ENCODE data around the gene SFMBT1.

Gene SFMBT1

GRCh38 chr3:52986938-52987337 lies 58.9 kb downstream of the SFMBT1 start:
- DNase-seq = no peak

- no peak for DNase-seq
Observed at GRCh38 chr3:52986049-52986448, 59.8 kb downstream of the SFMBT1 start.

DNA sequence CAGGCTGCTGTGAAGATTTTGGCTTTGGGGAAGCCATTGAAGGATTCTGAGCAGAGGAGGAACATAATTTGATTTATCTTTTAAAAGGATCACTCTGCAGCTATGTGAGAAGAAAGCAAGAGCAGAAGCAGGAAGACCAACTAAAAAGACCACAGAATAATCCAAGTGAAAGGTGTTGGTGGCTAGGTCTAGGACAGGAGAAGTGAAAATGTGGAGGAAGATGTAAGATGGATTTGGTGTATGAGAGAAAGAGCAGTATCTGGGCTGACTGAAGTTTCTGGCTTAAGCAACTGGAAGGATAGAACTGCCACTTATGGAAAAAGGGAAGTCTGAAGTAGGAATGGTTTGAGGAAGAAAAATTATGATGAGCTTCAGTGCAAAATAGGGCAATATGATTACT lies 62.0 kb downstream of the SFMBT1 start:
- no peak for DNase-seq

GRCh38 chr3:52983336-52983807 lies 62.5 kb downstream of the SFMBT1 start:
- no peak for DNase-seq

- DNase-seq = no peak
Observed at GRCh38 chr3:52982839-52983238, 63.0 kb downstream of the SFMBT1 start.

- DNase-seq = no peak
Observed at GRCh38 chr3:52979190-52979983, 66.5 kb downstream of the SFMBT1 start.

DNA sequence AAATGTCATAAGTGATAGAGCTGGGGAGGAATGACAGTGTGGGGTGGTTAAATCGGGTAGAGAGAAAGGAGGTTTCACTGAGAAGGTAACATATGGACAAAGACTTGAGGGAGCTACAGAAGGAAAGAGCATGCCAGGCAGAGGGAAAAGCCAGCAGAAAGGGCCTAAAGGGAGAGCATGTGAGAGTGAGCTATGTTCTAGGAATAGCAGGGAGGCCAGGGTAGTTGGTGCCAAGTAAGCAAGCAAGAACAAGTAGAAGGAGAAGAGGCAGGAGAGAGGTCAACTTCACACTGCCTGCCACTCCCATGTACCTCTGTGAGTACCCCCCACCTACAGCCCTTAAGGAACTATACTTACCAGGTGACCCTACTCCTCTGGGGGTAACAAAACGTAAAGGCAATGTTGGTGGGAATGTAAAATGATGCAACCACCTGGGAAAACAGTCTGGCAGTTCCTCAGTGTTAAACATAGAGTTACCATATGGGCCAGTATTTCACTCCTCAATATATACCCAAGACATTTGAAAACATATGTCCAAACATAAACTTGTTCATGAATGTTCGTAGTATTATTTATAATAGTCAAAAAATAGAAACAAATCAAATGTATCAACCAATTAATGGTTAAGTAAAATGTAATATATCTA lies 67.6 kb downstream of the SFMBT1 start:
- no peak for DNase-seq

DNA sequence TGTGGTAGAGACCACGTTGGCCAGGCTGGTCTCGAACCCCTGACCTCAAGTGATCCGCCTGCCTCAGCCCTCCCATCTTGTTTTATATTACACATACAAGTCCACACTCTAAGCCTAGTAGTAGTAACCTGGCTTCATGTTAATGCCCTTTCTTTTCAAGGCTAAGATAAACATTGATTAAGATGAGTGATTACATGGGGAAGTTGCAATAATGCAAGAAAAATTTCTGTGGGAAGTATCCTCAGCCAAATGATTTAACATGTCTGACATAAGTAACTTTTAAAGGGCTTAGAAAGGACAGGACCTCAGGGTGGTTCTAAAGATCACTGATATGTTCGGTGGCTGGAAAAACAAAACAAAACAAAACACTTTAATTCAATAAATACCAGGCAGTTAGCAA lies 72.1 kb downstream of the SFMBT1 start:
- no peak for DNase-seq

- no peak for DNase-seq
Observed at GRCh38 chr3:52971895-52972294, 74.0 kb downstream of the SFMBT1 start.

- DNase-seq = no peak
Observed at GRCh38 chr3:52967398-52967797, 78.5 kb downstream of the SFMBT1 start.

DNA sequence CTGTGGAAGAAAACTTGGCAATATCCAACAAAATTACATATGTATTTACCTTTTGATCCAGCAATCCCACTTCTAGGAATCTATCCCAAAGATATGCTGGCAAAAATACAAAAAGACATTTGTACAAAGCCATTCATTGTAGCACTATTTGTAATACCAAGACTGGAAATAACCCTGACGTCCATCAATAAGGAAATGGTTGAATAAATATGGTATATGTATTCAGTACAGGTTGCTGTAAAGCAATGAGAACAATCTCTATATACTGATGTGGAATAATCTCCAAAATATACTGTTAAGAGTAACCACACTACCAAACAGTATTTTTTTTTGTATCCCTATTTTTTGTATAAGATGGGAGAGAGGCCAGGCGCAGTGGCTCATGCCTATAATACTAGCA lies 83.7 kb downstream of the SFMBT1 start:
- DNase-seq = no peak

- no peak for DNase-seq
Observed at GRCh38 chr3:52959773-52960172, 86.1 kb downstream of the SFMBT1 start.

GRCh38 chr3:52939600-52939999 lies 106.3 kb downstream of the SFMBT1 start:
- DNase-seq = no peak

DNA sequence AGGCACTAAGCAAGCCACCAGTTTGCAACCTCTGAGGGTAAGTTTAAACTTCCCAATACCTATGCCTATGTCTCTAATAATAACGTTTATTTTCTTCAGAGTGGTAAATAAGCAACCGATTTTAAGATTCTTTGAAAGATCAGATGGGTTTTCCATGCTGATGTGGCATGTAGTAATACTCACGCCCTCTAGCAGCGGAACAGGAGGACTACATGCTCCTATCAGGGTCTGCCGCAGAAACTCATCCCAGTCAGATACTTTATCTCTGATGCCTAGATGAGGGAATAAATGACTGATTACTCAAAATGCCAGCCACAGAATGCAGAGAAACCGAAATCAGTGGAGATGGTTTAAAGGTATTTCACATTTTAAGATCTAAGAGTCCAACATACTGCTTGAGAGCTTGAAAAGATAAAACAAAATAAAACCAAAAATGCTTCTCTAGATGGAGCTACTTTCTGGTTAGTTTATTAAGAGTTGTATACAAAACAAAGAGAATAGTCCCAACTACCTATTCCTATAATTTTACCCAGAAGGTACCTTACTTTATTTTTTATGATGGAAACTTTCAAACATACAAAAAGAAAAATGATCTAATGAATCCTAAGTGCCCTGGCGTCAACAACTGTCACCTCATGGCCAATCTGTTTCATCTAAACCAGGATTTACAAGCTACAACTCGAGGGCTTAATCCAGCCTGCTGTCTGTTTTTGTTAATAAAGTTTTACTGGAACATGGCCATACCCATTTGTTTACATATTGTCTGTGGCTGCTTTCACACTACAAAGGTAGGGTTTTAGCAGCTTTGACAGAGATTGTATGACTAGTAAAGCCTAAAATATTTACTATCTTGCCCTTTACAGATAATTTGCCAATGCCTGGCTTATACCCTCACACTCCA lies 111.0 kb downstream of the SFMBT1 start:
- no peak for DNase-seq

DNA sequence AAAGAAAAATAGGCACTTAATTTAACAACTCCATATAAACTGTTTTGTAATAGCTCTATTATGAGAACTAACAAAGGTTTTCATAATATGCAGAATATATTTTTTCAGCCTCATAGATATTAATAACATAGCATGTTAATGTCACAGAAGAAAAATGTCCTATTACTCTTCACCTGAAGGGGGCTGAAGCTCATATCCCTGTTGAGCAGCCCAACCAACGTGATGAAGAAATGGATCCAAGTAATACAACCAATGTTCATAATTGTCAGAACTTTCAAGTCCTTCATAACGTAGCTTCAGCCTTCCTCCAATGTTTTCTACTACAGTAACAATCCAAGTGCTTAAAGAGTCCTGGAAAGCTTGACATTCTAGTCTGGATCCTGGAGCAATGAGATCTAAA lies 114.0 kb downstream of the SFMBT1 start:
- no peak for DNase-seq

DNA sequence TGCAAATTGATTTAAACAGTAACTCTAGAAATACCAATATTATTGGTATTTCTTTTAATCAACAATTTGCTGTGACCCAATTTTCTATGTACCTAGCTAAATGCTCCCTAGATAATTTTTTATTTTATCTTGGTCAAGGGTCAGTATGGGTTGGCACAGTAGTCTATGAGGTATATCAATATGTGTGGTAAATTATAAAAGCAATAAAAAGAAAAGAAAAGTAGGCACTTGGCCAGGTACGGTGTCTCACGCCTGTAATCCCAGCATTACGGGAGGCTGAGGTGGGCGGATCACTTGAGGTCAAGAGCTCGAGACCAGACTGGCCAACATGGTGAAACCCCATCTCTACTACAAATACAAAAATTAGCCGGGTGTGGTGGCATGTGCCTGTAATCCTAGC lies 114.5 kb downstream of the SFMBT1 start:
- DNase-seq = no peak

GRCh38 chr3:52930748-52931147 lies 115.1 kb downstream of the SFMBT1 start:
- no peak for DNase-seq

DNA sequence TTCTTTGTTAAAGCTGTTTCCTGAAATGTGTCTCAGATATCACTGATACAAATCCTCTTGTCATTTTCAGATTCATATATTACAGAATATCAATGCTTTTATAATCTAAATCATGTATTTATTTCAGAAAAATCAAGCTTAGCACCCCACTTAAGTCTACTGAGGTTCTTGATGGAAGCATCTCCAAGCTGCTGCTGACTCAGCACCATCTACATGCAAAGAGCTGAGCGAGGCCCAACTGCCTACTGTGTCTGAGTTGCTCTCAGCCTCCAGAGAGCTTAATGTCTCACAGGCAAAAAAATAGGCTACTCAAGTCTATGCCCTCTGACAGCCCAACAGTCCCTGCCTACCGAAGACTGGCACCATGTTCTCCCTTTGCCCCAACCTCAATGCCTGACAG lies 119.3 kb downstream of the SFMBT1 start:
- DNase-seq = no peak

GRCh38 chr3:52925405-52926313 lies 120.2 kb downstream of the SFMBT1 start:
- no peak for DNase-seq

GRCh38 chr3:52923963-52924362 lies 121.9 kb downstream of the SFMBT1 start:
- DNase-seq = no peak

DNA sequence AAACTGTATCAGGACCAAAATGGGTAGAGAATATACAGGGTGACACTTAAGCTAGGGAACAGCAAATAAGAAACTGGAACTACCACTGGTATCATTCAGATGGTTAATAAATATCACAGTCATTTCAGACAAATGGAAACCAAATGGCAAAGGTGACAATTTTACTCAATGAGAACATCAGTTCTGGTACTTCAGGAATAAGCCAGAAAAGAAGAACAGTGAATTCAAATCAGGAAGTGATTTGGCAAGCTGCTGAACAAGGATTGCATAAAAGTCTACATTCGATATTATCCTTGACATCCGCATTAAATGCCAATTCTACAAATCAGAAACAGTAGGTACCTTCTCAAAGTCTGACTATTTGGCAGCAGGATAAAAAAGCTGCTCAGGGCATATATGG lies 125.0 kb downstream of the SFMBT1 start:
- no peak for DNase-seq

- no peak for DNase-seq
Observed at GRCh38 chr3:52917044-52917443, 128.8 kb downstream of the SFMBT1 start.

Measured in NCI-H1417 treated with DMSO at 0.1 percent for 48 hours (cell line).